Keratinocyte (primary cell): Measurements from ENCODE around the gene STAC. TPM values are rescaled to one million over a fixed set of nuclear protein-coding genes. Genes with fewer than 3 reads are reported as not detected.
"Not testable (repeated sequence)": the region's sequence is repeated elsewhere in the genome, so short reads cannot be mapped to it uniquely, and the experiment has no call there.

Experiments used
- DNase-seq: peaks from one replicate; pipeline ENCODE4 v3.0.0-alpha.2; 2011; ENCODE audit warnings: low read depth, missing footprints, low spot score
- FAIRE-seq: peaks from 2 replicates; lab custom pipeline; 2011; peaks lifted over from hg19 to GRCh38; lab: Jason Lieb, UNC
- H2AFZ ChIP-seq: 2 replicates; pipeline ENCODE4 v1.6.0; 2012; ENCODE audit warnings: low read length, control low read depth, inconsistent platforms; ENCODE audit not compliant: control insufficient read depth
- H3K27ac ChIP-seq: 2 replicates; pipeline ENCODE4 v1.5.1; 2011; ENCODE audit warnings: low read length; ENCODE audit not compliant: control insufficient read depth, insufficient read depth
- H3K27me3 ChIP-seq: 3 replicates; pipeline ENCODE4 v1.6.0; 2011; ENCODE audit warnings: low read length; ENCODE audit not compliant: control insufficient read depth, insufficient read depth; ENCODE audit errors: extremely low read depth
- H3K36me3 ChIP-seq, 2 experiments: 2 replicates in 1 of 2; 3 replicates in 1 of 2; pipeline ENCODE4 v1.5.1; 2011; ENCODE audit warnings: low read length in 2 of 2, mild to moderate bottlenecking in 1 of 2; ENCODE audit not compliant: control insufficient read depth in 2 of 2, insufficient read depth in 2 of 2; ENCODE audit errors: extremely low read depth in 1 of 2
- H3K4me1 ChIP-seq: 3 replicates; pipeline ENCODE4 v1.5.1; 2011; ENCODE audit warnings: low read length; ENCODE audit not compliant: control insufficient read depth, insufficient read depth; ENCODE audit errors: extremely low read depth
- H3K4me2 ChIP-seq: 3 replicates; pipeline ENCODE4 v1.6.0; 2011; ENCODE audit warnings: low read depth, low read length; ENCODE audit not compliant: control insufficient read depth, insufficient read depth; ENCODE audit errors: extremely low read depth
- H3K4me3 ChIP-seq, 3 experiments: fragments of 200-600 bp in 1 of 3; sonication (generic) in 1 of 3; 2 replicates in 2 of 3; 3 replicates in 1 of 3; pipeline ENCODE4 v1.5.1; 2011 to 2016; ENCODE audit warnings: low read length in 3 of 3, mild to moderate bottlenecking in 3 of 3, control low read depth in 2 of 3, inconsistent platforms in 1 of 3, low read depth in 1 of 3, mixed read lengths in 1 of 3, mixed run types in 1 of 3, moderate library complexity in 1 of 3; ENCODE audit not compliant: control insufficient read depth in 2 of 3, insufficient read depth in 2 of 3; ENCODE audit errors: extremely low read depth in 1 of 3
- H3K79me2 ChIP-seq: 2 replicates; pipeline ENCODE4 v1.6.0; 2012; ENCODE audit warnings: low read length; ENCODE audit not compliant: control insufficient read depth, insufficient read depth
- H3K9ac ChIP-seq: 3 replicates; pipeline ENCODE4 v1.6.0; 2011; ENCODE audit warnings: low read length; ENCODE audit not compliant: control insufficient read depth, insufficient read depth; ENCODE audit errors: extremely low read depth
- H3K9me1 ChIP-seq: 3 replicates; pipeline ENCODE4 v1.6.0; 2011; ENCODE audit warnings: low read length; ENCODE audit not compliant: control insufficient read depth, insufficient read depth; ENCODE audit errors: extremely low read depth
- H3K9me3 ChIP-seq: 2 replicates; pipeline ENCODE4 v1.5.1; 2012; ENCODE audit warnings: low read depth, low read length; ENCODE audit not compliant: control insufficient read depth
- H4K20me1 ChIP-seq: 3 replicates; pipeline ENCODE4 v1.6.0; 2011; ENCODE audit warnings: low read length; ENCODE audit not compliant: control insufficient read depth, insufficient read depth; ENCODE audit errors: extremely low read depth
- EZH2 ChIP-seq: IDR thresholded peaks from one replicate; pipeline ENCODE4 v1.6.1; 2012; ENCODE audit warnings: inconsistent platforms, mild to moderate bottlenecking, low read length, moderate library complexity
- dilution Hi-C: fragments of 300-500 bp; cut with MboI; formaldehyde crosslinking; loops from one replicate; pipeline ENCODE4 v1.7.0; 2020; ENCODE audit warnings: low sequenced_read_pairs; ENCODE audit not compliant: extremely low pct_ligation_motif_present
- polyA plus RNA-seq, 5 experiments: library from polyadenylated mRNA; depleted of rRNA in 3 of 5; stranded (reverse) in 3 of 5; stranded (forward) in 1 of 5; unstranded in 1 of 5; fragments of >200 nt; gene quantifications; 1 replicate in 1 of 5; 2 replicates in 3 of 5; 3 replicates in 1 of 5; pipeline versions ENCODE4 v1.2.1 to v1.2.3, GENCODE V29; 2011 to 2012; ENCODE audit warnings: missing spikeins in 2 of 5, low read depth in 1 of 5, low replicate concordance in 1 of 5
- TF ChIP-seq, protein P1 (sequence below), 3 experiments: IDR thresholded peaks in 1 of 3; conservative IDR thresholded peaks in 1 of 3; optimal IDR thresholded peaks in 1 of 3; 2 replicates in 2 of 3; 3 replicates in 1 of 3; pipeline versions ENCODE3 to v1.5.1; 2011; ENCODE audit warnings: low read length in 3 of 3, mild to moderate bottlenecking in 3 of 3, moderate library complexity in 2 of 3, control low read depth in 1 of 3, inconsistent platforms in 1 of 3; ENCODE audit not compliant: insufficient read depth in 2 of 3; ENCODE audit errors: extremely low read depth in 1 of 3

STAC gene
- polyA plus RNA-seq, 1 donor (not counting 4 experiments of a cell fraction or from before 2014, with no cell fraction given) = 7.9 TPM

- DNase-seq (no peak), FAIRE-seq (no peak)
- TF ChIP-seq EZH2 = no peak
- TF ChIP-seq, protein P1, sequence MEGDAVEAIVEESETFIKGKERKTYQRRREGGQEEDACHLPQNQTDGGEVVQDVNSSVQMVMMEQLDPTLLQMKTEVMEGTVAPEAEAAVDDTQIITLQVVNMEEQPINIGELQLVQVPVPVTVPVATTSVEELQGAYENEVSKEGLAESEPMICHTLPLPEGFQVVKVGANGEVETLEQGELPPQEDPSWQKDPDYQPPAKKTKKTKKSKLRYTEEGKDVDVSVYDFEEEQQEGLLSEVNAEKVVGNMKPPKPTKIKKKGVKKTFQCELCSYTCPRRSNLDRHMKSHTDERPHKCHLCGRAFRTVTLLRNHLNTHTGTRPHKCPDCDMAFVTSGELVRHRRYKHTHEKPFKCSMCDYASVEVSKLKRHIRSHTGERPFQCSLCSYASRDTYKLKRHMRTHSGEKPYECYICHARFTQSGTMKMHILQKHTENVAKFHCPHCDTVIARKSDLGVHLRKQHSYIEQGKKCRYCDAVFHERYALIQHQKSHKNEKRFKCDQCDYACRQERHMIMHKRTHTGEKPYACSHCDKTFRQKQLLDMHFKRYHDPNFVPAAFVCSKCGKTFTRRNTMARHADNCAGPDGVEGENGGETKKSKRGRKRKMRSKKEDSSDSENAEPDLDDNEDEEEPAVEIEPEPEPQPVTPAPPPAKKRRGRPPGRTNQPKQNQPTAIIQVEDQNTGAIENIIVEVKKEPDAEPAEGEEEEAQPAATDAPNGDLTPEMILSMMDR (optimal IDR thresholded peaks at IDR 0.05 in 1 of 3, IDR thresholded peaks at IDR 0.05 in 1 of 3, conservative IDR thresholded peaks at IDR 0.05 in 1 of 3; ENCODE audit: extremely low read depth in 1 of 3, insufficient read depth in 2 of 3, low read length in 3 of 3) = no peak
- dilution Hi-C loops = no loop called here
- H2AFZ ChIP-seq = no peak overlapping the region
- H3K9me3 ChIP-seq = no peaks in the 10 kb centered on the region
- no peaks in the 10 kb centered on the region for H3K79me2 ChIP-seq
- H3K27me3 ChIP-seq = no peaks in the 10 kb centered on the region
- no peak overlapping the region for H3K4me3 ChIP-seq
- no peak overlapping the region for H3K4me2 ChIP-seq
- H3K36me3 ChIP-seq = no peaks in the 10 kb centered on the region
- H3K9ac ChIP-seq = no peak overlapping the region
- H3K9me1 ChIP-seq = no peaks in the 10 kb centered on the region
- no peaks in the 10 kb centered on the region for H4K20me1 ChIP-seq
- H3K4me1 ChIP-seq = peaks cover 5% of the 10 kb centered on the region
- H3K27ac ChIP-seq = no peak overlapping the region
Measured at GRCh38 chr3:36496684-36497633, 116.7 kb downstream of the STAC start.

- not testable (repeated sequence) for FAIRE-seq, H2AFZ ChIP-seq, DNase-seq
Measured at GRCh38 chr3:36500053-36500452, 119.7 kb downstream of the STAC start.

More at GRCh38 chr3:36500053-36500452, 119.7 kb downstream of the STAC start:
- dilution Hi-C loops, H3K4me1 ChIP-seq, H3K27me3 ChIP-seq, H4K20me1 ChIP-seq, H3K79me2 ChIP-seq, H3K9ac ChIP-seq, H3K4me3 ChIP-seq, H3K36me3 ChIP-seq, H3K27ac ChIP-seq, H3K9me1 ChIP-seq, H3K9me3 ChIP-seq, H3K4me2 ChIP-seq: not testable (repeated sequence)
